GM19025 (cell line): ENCODE results near the gene COPZ1.
A peak's percentile ranks its signal among the peaks of the same experiment; 100 is the strongest.
"Not testable (repeated sequence)": the region's sequence is repeated elsewhere in the genome, so short reads cannot be mapped to it uniquely, and the experiment has no call there.

Experiments
- ATAC-seq: cut with Tn5 transposase; IDR thresholded peaks from one replicate; pipeline ENCODE4 v1.9.1; 2021; ENCODE audit warnings: mild to moderate bottlenecking, low read depth, moderate library complexity; ENCODE audit not compliant: unreplicated experiment

COPZ1 gene, protein sequence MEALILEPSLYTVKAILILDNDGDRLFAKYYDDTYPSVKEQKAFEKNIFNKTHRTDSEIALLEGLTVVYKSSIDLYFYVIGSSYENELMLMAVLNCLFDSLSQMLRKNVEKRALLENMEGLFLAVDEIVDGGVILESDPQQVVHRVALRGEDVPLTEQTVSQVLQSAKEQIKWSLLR

DNA sequence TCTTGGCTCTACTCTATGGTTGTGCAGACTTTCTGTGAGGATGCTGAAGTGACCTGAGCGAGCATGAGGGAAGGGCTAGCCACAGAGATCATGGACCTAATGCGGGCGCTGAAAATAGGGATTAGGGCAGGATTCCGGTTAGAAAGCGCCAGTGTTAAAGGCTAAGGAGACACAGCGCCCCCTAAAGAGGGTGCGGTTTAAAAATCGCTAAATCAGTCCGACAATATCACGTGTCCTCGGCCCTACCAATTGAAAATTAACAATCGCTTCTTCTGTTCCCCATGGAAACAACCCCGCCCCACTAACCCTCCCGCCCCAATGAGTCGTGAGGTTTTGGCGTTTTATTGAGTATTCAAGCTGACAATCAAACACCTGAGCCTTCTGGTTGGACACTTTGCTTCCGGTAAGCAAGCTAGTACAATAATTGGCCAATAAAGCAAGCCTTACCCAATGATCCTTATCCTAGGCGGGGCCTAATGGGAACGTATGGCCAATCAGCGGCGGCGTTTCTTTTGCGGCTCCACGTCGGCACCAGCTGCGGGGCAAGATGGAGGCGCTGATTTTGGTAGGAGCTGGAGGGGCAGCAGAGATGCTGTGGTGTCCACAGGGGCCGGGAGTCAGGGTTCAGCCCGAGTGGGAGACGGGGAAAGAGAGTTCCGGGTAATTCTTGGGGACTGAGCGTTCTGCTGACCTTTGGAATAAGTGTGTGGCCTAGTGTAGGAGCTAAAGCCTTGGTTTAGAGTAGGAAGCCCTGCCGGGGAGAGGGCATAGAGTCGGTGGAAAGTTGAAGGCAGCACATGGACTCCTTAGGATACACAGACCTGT, at the start of gene COPZ1:
Gene COPZ1, plus strand, starts transcription at position 515 of the 825 bp plus-strand sequence. Its CDS starts 33 bp downstream, at position 548.
- peak; percentile 98 for ATAC-seq

DNA sequence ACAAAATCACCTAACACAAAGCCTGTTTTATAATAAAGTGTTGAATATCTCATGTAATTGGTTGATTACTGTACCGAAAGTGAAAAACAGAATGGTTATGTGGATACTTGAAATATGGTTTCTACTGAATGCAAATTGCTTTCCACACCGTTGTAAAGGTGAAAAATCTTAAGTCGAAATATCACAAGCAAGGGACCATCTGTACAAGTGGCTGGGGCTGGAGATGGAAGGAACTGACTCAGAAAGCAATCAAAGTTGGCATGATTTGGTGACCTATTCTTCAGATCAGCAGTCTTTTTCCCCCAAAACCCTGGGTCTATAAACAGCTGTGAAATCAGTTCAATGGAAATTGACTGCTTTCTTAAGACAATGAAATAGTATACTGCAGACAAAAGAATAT, 48.6 kb upstream of the COPZ1 start:
- ATAC-seq: no peak

DNA sequence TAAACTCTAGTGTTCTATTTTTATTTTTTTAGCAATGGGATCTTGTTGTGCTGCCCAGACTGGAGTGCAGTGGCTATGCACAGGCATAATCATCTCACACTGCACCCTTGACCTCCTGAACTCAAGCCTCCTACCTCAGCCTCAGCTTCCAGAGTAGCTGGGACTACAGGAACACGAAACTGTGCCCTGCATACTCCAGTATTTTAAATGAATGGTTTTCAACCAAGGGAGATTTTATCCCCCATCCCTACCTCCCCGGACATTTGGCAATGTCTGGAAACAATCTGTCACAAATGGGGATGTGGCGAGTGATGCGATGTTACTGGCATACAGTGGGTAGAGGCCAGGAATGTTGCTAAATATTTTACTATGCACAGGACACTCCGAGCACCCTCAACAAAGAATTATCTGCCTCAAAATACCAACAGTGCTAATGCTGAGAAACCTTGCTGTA, 47.1 kb upstream of the COPZ1 start:
- no peak for ATAC-seq

DNA sequence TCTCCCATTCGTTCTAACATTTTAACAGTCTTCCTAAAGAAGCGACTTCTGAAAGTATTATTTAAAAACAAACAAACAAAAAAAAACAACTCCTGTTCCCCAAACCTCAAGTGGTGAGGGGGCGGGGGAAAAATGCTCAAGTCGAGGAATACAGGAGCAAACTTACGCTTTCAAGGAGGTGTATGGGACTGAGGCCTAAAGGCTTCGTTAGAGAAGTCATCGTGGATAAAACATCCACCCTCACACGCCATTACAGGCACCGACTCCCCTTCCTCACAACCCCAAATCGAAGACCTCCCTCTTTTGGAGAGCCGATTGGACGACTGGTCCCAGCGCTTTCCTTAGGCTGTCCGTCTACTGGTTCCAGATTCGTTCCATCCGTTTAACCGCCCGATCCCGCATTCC, 45.7 kb upstream of the COPZ1 start:
- ATAC-seq: no peak

DNA sequence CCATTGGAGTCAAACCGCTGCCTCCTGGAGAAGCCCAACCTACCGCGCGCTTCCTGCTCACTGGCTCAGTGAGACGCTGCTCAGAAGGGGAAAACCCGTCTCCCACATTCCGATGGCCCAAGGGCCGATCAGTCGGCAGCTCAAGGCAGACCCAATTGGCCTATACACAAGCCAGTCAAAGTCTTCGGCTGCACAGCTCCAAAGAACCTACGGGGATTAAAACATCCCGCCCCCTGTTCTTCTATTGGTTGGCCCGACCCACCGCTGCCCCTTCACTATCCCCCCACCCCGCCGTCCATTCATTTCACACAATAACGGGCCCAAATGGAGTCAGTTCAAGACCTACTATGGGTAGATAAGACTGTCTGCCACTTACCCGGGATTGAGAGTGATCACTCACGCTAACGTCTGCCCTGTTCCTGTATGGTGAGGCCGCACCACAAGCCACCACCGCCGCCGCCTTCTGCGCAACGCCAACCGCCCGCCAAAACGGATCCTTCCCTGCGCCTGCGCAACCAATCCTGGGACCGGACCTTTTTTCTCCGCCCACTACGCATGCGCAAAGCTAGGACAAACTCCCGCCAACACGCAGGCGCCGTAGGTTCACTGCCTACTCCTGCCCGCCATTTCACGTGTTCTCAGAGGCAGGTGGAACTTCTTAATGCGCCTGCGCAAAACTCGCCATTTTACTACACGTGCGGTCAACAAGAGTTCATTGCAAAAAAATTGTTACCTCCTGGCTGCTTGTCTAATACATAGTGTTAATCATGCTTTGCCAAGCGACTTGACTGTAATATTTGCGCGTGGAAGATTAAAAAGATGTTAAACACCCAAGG, 45.1 kb upstream of the COPZ1 start, which contains the start of gene CBX5:
Gene CBX5, minus strand, starts transcription at position 491 of the 836 bp plus-strand sequence. CDS start 22,472 bp downstream, outside the sequence.
- ATAC-seq: peak; percentile 62

DNA sequence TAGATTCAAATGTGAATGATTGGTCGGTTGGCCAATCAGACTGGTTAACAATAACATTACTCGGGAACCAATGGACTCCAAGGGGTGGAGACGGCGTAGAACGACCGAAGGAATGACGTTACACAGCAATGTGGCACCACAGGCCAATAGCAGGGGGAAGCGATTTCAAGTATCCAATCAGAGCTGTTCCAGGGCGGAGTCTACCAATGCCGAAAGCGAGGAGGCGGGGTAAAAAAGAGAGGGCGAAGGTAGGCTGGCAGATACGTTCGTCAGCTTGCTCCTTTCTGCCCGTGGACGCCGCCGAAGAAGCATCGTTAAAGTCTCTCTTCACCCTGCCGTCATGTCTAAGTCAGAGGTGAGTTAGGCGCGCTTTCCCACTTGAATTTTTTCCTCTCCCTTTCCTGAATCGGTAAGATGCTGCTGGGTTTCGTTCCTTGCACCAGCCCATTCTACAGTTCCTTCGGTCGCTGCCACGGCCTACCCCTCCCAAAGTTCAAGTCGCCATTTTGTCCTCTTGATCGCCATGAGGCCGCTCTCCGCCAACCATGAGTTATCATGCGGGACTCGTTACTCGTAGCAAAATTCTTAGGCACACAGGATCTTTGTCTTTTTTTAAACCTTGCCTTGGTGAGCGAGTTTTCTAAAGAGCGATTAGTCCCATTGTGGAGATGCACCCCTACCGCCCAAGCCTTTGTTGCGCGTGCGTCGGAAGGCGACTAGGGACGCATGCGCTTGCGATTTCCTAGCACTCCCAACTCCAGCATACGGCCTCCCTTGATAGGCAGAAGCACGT, 44.3 kb upstream of the COPZ1 start, which contains the start of gene HNRNPA1:
Gene HNRNPA1, plus strand, starts transcription at position 259 of the 793 bp plus-strand sequence. Its CDS starts 82 bp downstream, at position 341.
- ATAC-seq: peak; percentile 78

DNA sequence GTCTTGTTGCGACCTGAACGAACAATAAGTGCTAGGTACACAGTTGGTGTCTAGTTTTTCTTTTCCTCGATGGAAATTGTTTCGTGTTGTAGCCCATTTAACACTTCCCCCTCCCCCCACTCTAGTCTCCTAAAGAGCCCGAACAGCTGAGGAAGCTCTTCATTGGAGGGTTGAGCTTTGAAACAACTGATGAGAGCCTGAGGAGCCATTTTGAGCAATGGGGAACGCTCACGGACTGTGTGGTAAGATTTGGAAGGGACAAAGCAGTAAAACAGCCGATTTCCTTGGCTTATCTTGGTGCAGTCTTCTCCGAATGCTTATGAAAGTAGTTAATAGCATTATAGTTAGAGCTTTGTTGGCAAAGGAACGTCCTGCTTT, 43.7 kb upstream of the COPZ1 start:
- ATAC-seq: not testable (repeated sequence)

DNA sequence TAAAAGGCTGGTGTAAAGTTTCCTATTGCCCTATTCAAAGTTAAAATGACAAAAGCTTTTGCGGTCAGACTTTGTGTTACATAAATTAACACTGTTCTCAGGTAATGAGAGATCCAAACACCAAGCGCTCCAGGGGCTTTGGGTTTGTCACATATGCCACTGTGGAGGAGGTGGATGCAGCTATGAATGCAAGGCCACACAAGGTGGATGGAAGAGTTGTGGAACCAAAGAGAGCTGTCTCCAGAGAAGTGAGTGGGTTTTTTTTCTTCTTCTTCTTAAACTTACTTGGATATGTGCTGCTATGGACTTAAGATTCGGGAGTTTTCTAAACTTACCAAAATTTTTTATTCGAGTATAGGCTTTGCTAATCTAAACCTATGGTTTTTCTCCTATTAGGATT, 43.2 kb upstream of the COPZ1 start:
- not testable (repeated sequence) for ATAC-seq

DNA sequence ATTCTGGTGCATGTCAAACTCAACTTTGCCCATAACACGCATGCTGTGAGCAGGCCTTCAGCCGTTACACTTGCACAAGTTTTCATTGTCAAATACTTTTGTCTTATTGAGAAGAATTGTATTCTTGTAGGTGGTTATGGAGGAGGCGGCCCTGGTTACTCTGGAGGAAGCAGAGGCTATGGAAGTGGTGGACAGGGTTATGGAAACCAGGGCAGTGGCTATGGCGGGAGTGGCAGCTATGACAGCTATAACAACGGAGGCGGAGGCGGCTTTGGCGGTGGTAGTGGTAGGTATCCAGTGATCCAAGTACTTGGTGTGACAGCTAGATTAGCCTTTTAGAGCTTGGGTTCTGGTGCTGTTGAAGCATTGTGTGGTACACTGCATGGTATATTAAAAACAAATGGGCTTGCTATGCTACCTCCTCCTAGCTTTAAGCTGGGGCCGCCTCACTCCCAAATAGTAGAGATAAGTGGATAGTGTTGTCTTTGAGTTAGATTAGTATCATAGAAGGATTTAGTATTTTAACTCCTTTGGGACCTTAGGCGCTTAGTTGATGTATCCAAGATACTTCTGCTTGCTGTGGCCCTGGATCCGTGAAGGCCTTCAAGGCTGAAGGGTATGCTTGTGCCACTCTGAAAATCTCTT, 41.9 kb upstream of the COPZ1 start:
- no peak for ATAC-seq

DNA sequence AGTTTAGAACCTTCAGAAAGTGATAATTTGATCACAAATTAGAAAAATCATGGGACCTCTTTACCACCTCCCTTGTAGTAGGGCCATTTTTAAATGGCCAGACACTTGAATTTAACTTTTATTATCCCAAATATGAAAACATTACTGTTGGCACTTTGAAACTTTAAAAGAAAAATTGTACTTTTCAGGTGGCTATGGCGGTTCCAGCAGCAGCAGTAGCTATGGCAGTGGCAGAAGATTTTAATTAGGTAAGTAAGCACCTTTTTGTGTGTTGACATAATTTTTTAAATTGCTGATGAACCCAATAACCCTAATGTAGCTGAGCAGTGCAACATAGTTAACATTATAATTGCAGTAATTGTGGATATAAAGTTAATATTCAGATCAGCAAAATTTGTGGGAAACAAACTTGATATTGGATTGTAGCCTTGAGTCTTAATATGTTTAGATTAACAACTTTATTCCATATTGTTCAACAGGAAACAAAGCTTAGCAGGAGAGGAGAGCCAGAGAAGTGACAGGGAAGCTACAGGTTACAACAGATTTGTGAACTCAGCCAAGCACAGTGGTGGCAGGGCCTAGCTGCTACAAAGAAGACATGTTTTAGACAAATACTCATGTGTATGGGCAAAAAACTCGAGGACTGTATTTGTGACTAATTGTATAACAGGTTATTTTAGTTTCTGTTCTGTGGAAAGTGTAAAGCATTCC, 40.7 kb upstream of the COPZ1 start:
- ATAC-seq: not testable (repeated sequence)

DNA sequence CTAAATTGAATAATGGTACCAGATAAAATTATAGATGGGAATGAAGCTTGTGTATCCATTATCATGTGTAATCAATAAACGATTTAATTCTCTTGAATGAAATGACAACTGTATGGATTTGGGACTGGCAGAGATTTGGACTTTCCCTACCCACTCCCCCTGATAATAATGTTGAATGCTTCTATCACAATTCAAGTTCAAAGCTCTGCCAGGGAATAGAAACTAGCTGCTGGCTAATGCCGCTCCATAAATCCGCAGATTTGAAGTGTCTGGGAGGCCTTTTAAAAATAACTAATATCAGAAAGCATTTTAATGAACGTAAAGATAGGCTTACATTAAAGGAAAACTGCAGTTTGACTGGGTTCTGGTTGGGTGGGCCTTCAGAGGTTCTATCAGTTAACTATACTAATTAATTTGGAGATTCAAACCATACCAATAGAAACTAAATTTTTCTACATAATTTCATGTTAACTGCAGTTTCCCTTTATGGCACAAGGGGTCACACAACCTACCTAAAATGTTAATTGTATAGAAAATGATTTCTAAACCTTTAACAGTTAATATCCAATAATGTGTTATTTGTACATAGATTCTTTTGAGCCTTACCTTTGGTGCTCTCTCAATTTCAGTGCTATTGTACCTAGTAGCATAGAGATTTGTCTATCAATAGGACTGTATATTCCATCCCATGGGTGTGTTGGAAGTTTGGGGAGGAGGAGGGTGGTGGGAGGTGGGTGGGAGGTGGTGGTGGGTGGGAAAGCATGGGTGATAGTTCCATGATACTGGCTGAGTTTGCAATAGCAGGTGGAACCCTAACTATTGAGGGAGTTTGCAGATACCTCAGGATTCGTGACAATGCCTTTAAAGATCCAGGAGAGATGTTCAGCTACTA, 39.5 kb upstream of the COPZ1 start:
- no peak for ATAC-seq

DNA sequence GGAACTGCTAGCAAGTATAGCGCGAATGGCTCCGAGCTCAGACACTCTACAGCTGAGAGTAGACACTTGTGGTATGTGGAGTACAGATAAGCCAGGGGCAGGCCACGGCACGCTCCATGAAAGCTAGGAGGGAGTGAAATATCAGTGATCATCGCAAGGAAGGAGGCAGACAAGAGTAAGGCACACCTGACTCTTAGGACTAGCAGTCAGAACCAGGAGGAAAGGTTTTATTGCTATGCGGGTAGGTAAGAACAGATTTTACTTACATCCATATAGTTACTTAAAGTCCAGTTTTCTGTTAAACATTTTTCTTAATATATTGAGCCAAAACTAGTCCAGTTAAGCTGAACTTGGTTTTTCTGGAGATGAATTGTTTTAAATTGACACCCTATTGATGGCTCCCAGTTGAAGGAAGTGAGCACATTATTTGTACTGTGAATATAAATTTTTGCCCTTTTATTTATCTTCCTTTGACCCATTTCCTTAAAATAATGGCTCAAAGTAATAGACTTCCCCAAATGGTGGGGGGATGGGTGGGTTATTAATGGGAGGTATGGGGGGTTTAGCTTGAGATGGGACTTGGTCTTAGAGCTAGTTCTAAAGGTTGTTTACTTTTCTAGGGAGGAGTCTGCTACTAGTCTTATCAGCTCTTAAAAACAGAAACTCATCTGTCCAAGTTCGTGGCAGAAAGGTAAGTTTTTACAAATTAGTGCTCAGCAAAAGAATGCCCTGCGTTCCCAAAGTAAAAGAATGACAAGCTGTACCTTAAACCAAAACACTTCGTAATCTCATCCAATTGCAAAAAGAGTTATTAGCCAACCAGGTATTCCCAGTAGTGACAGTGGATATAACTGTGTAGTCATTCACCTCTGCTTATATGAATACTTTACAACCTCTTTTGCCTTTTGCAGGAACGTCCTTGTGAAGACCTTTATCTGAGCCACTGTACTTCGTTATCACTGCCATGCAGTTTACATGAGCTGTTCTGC, 38.6 kb upstream of the COPZ1 start:
- no peak for ATAC-seq

DNA sequence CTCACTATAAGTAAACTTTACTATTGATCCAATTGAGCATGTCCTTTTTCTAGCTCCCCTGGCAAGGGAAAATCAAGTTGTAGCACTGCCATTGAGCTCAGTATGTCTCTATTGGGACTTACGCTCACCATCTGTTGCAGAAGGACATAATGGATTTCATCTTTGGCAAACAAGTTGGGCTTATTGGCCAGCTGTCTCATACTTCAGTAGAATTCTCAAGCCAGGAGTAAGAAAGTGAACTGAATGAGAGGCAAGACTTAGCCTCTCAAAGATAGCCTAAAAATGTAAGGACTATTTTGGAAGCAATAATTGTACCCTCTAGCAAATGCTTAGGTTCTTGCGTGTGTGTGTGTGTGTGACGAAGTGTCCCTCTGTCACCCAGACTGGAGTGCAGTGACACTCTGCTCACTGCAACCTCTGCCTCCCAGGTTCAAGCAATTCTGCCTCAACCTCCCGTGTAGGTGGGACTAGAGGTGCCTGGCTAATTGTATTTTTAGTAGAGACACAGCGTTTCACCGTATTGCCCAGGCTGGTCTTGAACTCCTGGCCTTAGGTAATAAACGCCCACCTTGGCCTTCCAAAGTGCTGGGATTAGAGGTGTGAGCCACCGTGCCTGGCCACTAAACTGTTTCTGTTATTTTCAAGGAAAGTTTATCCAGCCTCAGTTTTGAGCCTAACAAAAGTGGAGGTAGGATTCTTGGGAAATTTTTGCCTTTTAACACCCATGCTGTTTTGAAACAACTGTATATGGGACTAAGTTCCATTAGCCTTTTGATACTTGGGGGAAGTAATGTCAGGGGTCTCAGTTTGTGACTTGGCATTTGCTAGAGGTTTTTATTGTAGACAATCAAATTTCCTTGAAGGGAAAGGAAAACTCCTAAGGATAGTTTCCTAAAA, 37.4 kb upstream of the COPZ1 start:
- ATAC-seq: no peak

DNA sequence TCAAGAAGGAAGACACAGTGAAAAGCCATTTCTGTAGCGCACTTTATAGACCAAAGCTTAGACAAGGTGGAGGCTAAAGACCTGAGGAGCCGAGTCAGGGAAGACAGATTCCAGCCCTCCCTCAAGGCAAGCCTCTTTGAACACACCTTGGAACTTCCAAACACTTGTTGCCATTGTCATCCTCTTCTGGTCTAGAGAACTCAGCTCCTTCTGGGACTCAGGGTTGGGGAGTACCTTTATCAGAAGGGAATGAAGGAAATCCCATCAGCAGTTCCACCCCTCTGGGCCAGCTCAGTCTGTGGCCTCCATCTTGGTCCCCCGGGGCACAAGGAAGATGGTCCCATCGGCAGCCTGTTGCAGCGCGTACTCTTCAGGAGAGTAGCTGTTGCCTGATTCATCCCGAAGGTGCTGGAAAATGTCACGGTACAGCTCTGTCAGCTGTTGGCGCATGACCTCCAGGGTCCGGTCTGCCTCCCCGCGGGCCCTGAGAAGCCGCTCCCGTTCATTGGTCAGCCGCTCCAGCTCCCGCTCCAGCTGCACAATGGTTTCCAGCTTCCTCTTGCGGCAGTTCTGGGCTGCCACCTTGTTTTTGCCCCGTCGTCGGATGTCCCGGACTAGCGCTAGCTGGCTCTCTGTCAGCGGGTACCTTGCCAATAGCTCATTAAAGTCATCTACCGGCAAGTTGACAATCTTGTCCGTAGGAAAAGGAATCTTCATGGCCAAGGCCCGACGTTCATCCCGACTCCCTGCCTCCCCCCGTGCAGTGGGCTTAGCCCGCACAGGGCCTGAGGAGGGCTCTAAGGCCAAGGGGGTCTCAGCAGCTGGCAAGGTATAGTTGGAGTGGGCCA, 32.6 kb upstream of the COPZ1 start:
- ATAC-seq: no peak

DNA sequence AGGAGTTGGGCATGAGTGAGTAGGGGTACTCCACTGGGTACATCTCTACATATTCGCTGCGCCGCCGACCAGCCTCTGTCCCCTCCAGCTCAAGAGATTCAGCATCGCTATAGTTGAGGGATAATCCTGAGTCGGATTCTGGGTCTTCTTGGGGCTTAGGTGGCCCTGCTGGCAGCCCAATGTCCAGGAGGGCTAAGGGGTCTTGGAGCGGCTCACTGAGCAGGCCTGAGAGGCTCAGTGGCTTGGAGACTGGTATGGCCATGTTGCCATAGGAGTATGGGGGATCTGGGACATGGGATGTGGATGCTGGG, 32.0 kb upstream of the COPZ1 start:
- no peak for ATAC-seq
